ENCODE measurements around the gene RBL2. TPM values are rescaled to one million over a fixed set of nuclear protein-coding genes. Genes with fewer than 3 reads are reported as not detected.
"Not testable (repeated sequence)": the region's sequence is repeated elsewhere in the genome, so short reads cannot be mapped to it uniquely, and the experiment has no call there.

The RBL2 gene
- total RNA-seq, 4 donors from 2014 or later: 31.8 to 88.1 (median 45.3) TPM

DNA sequence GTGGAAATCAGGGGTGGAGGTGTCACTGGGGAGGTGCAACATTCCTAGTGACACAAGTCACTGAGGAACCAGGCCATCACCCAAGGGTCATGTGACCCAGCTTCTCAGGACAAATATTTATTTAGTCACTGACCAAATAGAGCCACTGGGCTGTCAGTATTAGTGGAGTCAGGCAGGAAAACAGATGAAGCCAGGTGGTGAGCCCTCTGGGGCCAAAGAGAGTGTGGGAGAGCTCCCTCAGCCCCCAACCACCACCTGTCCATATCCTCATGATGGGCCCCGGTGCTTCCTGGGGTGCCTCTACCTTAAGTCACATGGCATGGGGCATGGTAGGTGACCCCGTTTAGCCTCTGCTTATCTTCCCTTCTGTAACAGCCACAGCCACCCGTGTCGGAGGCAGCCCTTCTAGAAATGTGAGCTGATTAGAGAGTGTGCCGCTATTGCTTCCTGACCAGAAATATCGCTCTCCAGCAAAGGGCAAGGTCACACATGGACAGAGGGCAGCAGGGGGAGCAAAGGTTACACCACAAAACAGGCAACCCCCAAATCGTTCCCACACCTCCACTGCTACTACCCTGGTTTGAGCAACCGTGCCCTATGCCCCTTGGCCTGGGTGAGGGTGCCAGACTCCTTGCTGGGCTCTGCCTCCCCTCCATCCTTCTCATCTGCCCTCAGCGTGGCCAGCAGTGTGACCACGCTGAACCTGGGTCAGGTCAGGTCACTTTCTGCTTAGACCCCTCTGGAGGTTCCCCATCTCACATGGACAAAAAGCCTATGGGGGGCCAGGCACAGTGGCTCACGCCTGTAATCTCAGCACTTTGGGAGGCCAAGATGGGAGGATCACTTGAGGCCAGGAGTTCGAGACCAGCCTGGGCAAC lies 77.4 kb downstream of the RBL2 start:
- intact Hi-C loops (cut with DNase I): no loop called here
- no peak for DNase-seq
- Histone ChIP-seq H3K27me3 (no peaks in the 10 kb centered on the region), H3K9me3 (no peaks in the 10 kb centered on the region), H3K4me3 (no peak overlapping the region), H3K27ac (peak overlapping the region in 3 of 4 donors; percentile 14 to 78 (median 75)), H3K4me1 (peaks cover 0 to 28% (median 0%) of the 10 kb centered on the region in 3 donors), H3K36me3 (no peaks in the 10 kb centered on the region)
- WGBS, 2 donors: 64 to 66% methylated on average over 7 of the region's 12 CpGs
- TF ChIP-seq POLR2A (IDR thresholded peaks at IDR 0.05): no peak
- TF ChIP-seq, protein P1, sequence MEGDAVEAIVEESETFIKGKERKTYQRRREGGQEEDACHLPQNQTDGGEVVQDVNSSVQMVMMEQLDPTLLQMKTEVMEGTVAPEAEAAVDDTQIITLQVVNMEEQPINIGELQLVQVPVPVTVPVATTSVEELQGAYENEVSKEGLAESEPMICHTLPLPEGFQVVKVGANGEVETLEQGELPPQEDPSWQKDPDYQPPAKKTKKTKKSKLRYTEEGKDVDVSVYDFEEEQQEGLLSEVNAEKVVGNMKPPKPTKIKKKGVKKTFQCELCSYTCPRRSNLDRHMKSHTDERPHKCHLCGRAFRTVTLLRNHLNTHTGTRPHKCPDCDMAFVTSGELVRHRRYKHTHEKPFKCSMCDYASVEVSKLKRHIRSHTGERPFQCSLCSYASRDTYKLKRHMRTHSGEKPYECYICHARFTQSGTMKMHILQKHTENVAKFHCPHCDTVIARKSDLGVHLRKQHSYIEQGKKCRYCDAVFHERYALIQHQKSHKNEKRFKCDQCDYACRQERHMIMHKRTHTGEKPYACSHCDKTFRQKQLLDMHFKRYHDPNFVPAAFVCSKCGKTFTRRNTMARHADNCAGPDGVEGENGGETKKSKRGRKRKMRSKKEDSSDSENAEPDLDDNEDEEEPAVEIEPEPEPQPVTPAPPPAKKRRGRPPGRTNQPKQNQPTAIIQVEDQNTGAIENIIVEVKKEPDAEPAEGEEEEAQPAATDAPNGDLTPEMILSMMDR (IDR thresholded peaks at IDR 0.05): no peak

DNA sequence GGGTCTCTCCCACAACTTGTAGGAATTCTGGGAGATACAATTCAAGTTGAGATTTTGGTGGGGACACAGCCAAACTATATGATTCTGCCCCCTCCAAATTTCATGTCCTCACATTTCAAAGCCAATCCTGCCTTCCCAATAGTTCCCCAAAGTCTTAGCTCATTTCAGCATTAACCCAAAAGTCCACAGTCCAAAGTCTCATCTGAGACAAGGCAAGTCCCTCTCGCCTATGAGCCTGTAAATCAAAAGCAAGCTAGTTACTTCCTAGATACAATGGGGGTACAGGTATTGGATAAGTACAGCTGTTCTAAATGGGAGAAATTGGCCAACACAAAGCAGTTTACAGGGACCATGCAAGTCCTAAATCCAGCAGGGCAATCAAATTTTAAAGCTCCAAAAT lies 78.5 kb downstream of the RBL2 start:
- intact Hi-C loops (cut with DNase I); H3K36me3 ChIP-seq; H3K9me3 ChIP-seq; H3K4me3 ChIP-seq; H3K27ac ChIP-seq; DNase-seq; H3K27me3 ChIP-seq: not testable (repeated sequence)
- WGBS, 2 donors: 89 to 100% methylated on average over 1 of the region's 1 CpG
- H3K4me1 ChIP-seq: peaks cover 0 to 32% (median 0%) of the 10 kb centered on the region in 3 donors

DNA sequence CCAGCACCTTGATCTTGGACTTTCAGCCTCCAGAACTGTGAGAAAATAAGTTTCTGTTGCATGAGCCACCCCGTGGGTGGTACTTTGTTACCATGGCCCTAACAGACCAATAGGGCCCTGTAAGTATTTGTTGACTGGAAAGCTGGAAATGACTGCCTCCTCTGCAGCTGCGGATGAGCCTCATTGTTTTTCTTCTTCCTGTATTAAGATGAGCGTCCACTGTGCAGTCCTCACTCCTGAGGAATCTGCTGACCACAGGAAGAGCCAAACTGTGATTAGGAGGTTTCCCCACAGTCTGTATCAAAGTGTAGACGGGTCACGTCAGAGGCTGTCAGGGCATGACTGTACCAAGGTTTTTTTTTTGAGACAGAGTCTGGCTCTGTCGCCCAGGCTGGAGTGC lies 81.0 kb downstream of the RBL2 start:
- Histone ChIP-seq H3K9me3 (no peaks in the 10 kb centered on the region), H3K4me3 (no peak overlapping the region), H3K27me3 (no peaks in the 10 kb centered on the region), H3K4me1 (peaks cover 0 to 31% (median 3%) of the 10 kb centered on the region in 3 donors), H3K27ac (peak overlapping the region in 2 of 4 donors; percentile 7 to 51), H3K36me3 (no peaks in the 10 kb centered on the region)
- intact Hi-C loops (cut with DNase I): no loop called here
- WGBS, 2 donors: 56 to 68% methylated on average over 3 to 6 of the region's 6 CpGs
- DNase-seq: no peak
- no peak for TF ChIP-seq POLR2A (IDR thresholded peaks at IDR 0.05)
- TF ChIP-seq, protein P1 (IDR thresholded peaks at IDR 0.05): no peak

- WGBS, 2 donors: 76 to 92% methylated on average over 2 of the region's 2 CpGs
- Histone ChIP-seq H3K36me3 (no peaks in the 10 kb centered on the region), H3K27ac (peak overlapping the region in 1 of 4 donors; percentile 61), H3K9me3 (no peaks in the 10 kb centered on the region), H3K4me3 (no peak overlapping the region), H3K27me3 (no peaks in the 10 kb centered on the region), H3K4me1 (peaks cover 0 to 26% (median 3%) of the 10 kb centered on the region in 3 donors)
- TF ChIP-seq, protein P1 (IDR thresholded peaks at IDR 0.05): no peak
- no peak for TF ChIP-seq POLR2A (IDR thresholded peaks at IDR 0.05)
- no peak for DNase-seq
- intact Hi-C loops (cut with DNase I): no loop called here
Observed at GRCh38 chr16:53515811-53516210, 81.5 kb downstream of the RBL2 start.

GRCh38 chr16:53517851-53518250 lies 83.6 kb downstream of the RBL2 start:
- Histone ChIP-seq H3K4me1 (peaks cover 0 to 14% (median 3%) of the 10 kb centered on the region in 3 donors), H3K27ac (peak overlapping the region in 3 of 4 donors; percentile 53 to 86 (median 70)), H3K4me3 (peak overlapping the region in 1 of 4 donors; percentile 40), H3K36me3 (no peaks in the 10 kb centered on the region), H3K27me3 (no peaks in the 10 kb centered on the region), H3K9me3 (no peaks in the 10 kb centered on the region)
- 88 to 92% methylated on average over 4 of the region's 4 CpGs for WGBS, 2 donors
- no peak for DNase-seq
- intact Hi-C loops (cut with DNase I): no loop called here
- TF ChIP-seq POLR2A (IDR thresholded peaks at IDR 0.05): no peak
- TF ChIP-seq, protein P1 (IDR thresholded peaks at IDR 0.05): no peak
